Astrocyte of the cerebellum (primary cell): ENCODE measurements around the gene NXPH1.
"Not testable (repeated sequence)": the region's sequence is repeated elsewhere in the genome, so short reads cannot be mapped to it uniquely, and the experiment has no call there.

Experiments used
- DNase-seq: peaks from one replicate; pipeline ENCODE4 v3.0.0-alpha.2; 2011; ENCODE audit warnings: low read depth
- H3K4me3 ChIP-seq: 2 replicates; pipeline ENCODE4 v1.5.1; 2011; ENCODE audit warnings: mild to moderate bottlenecking, low read depth, low read length, moderate library complexity
- in situ Hi-C: cut with HindIII; loops from 2 replicates; pipeline ENCODE4 v1.10.0; 2017; ENCODE audit warnings: low sequenced_read_pairs
- TF ChIP-seq, protein P1 (sequence below): IDR thresholded peaks from 2 replicates; pipeline ENCODE4 v1.5.1; 2012; ENCODE audit warnings: low read length, low read depth, moderate library complexity, mild to moderate bottlenecking; ENCODE audit errors: missing control alignments

NXPH1 gene

DNA sequence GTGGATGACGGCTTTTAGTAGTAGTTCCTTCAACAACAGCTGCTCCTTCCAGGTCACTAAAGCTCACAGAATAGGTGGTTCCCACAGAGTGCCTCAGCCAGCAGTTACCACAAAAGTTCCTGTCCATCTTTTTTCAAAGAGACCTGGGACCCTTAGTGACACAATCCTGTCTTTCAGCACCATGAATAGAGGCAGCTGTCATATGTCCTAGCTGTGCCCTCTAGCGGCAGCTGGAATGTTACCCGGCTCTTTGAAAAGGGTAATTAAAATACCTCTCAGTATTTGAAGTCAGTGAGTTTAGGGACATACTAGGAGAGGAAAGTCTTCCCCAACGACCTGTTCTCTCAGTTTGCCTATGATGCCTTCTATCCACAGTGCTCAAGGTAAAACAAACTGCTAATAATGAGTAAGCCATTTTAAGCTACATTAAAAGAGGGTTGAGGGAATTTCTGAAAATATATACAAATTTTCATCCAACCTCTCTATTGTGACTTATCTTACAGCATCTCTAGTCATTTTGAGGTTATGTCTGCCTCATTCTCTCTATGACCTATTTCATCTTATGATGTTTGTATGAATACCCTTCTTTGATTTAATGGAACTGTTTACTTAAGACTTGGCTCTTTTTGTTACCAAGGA is 290.8 kb downstream of the NXPH1 start:
- H3K4me3 ChIP-seq, result no peak overlapping the region
- in situ Hi-C loops, result no loop called here
- TF ChIP-seq, protein P1, sequence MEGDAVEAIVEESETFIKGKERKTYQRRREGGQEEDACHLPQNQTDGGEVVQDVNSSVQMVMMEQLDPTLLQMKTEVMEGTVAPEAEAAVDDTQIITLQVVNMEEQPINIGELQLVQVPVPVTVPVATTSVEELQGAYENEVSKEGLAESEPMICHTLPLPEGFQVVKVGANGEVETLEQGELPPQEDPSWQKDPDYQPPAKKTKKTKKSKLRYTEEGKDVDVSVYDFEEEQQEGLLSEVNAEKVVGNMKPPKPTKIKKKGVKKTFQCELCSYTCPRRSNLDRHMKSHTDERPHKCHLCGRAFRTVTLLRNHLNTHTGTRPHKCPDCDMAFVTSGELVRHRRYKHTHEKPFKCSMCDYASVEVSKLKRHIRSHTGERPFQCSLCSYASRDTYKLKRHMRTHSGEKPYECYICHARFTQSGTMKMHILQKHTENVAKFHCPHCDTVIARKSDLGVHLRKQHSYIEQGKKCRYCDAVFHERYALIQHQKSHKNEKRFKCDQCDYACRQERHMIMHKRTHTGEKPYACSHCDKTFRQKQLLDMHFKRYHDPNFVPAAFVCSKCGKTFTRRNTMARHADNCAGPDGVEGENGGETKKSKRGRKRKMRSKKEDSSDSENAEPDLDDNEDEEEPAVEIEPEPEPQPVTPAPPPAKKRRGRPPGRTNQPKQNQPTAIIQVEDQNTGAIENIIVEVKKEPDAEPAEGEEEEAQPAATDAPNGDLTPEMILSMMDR, result peak; percentile 51
- no peak for DNase-seq

DNA sequence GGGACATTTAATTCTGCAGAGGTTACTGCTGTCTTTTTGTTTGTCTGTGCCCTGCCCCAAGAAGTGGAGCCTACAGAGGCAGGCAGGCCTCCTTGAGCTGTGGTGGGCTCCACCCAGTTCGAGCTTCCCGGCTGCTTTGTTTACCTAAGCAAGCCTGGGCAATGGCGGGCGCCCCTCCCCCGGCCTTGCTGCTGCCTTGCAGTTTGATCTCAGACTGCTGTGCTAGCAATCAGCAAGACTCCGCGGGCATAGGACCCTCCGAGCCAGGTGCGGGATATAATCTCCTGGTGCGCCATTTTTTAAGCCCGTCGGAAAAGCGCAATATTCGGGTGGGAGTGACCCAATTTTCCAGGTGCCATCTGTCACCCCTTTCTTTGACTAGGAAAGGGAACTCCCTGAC is 298.3 kb downstream of the NXPH1 start:
- DNase-seq, in situ Hi-C loops, H3K4me3 ChIP-seq: not testable (repeated sequence)

- TF ChIP-seq, protein P1, result no peak
- no peak for DNase-seq
- H3K4me3 ChIP-seq, result no peak overlapping the region
- in situ Hi-C loops, result no loop called here
Measured at GRCh38 chr7:8739837-8740236, 306.4 kb downstream of the NXPH1 start.

DNA sequence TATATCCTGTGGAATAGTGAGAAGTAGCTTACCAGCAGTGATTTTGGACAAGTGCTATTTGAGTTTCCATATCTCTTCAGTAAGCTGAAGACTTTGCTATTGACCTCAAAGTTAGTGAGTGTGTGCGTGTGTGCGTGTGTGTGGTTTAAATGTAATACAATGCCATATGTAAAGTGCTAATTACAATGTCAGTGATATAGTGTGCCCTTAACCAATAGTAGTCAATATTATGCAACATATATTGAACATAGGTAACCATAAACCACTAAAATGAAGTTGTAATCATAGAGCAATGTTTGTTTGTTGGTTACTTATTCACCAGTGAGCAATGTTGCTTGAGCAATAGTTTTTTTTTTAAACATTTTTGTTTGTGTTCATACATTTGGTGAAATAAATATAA is 309.4 kb downstream of the NXPH1 start:
- no peak overlapping the region for H3K4me3 ChIP-seq
- TF ChIP-seq, protein P1, result no peak
- DNase-seq, result no peak
- in situ Hi-C loops, result no loop called here

GRCh38 chr7:8747338-8747737 is 313.9 kb downstream of the NXPH1 start:
- in situ Hi-C loops, result no loop called here
- no peak overlapping the region for H3K4me3 ChIP-seq
- no peak for DNase-seq
- TF ChIP-seq, protein P1, result no peak

DNA sequence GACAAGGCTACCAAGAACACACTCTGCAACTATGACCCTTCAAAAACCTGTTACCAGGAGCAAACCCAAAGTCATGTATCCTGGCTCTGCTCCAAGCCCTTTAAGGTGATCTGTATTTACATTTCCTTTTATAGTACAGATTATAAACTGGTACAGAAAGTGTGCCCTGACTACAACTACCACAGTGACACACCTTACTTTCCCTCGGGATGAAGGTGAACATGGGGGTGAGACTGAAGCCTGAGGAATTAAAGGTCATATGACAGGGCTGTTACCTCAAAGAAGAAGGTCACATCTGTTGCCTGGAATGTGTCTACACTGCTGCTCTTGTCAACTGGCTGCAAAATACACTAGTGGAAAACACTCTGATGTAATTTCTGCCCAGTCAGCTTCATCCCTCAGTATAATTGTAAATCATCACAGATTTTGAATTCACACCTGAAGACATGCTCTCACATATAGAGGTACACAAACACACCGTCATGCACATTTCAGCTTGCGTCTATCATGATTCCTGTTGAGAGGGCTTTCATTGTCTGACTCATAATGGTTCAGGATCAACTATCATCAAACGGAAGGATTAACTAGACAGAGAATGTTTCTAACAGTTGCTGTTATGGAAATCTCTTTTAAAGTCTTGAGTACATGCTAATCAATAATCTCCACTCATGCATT is 318.3 kb downstream of the NXPH1 start:
- TF ChIP-seq, protein P1, result no peak
- DNase-seq, result no peak
- no peak overlapping the region for H3K4me3 ChIP-seq
- in situ Hi-C loops, result no loop called here

- TF ChIP-seq, protein P1, result no peak
- no peak overlapping the region for H3K4me3 ChIP-seq
- in situ Hi-C loops, result no loop called here
- no peak for DNase-seq
Measured at GRCh38 chr7:8753355-8753754, 319.9 kb downstream of the NXPH1 start.
